Measurements from ENCODE around the gene FOLR1.

GRCh38 chr11:72154816-72155215 is 37.1 kb upstream of the FOLR1 start:
- TF ChIP-seq ZBTB11 (CRISPR knock-in tag; IDR thresholded peaks at IDR 0.05) (no peak), CBX3 (IDR thresholded peaks at IDR 0.05; ENCODE audit: borderline replicate concordance, low read depth) (no peak), ATF3 (IDR thresholded peaks at IDR 0.05; ENCODE audit: borderline replicate concordance, extremely low read depth, low read depth, low read length) (no peak), HDAC2 (IDR thresholded peaks at IDR 0.05) (no peak), HCFC1 (IDR thresholded peaks at IDR 0.05; ENCODE audit: low read length) (no peak)
- TF ChIP-seq, protein P1, sequence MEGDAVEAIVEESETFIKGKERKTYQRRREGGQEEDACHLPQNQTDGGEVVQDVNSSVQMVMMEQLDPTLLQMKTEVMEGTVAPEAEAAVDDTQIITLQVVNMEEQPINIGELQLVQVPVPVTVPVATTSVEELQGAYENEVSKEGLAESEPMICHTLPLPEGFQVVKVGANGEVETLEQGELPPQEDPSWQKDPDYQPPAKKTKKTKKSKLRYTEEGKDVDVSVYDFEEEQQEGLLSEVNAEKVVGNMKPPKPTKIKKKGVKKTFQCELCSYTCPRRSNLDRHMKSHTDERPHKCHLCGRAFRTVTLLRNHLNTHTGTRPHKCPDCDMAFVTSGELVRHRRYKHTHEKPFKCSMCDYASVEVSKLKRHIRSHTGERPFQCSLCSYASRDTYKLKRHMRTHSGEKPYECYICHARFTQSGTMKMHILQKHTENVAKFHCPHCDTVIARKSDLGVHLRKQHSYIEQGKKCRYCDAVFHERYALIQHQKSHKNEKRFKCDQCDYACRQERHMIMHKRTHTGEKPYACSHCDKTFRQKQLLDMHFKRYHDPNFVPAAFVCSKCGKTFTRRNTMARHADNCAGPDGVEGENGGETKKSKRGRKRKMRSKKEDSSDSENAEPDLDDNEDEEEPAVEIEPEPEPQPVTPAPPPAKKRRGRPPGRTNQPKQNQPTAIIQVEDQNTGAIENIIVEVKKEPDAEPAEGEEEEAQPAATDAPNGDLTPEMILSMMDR (IDR thresholded peaks at IDR 0.05 in 2 of 3, conservative IDR thresholded peaks at IDR 0.05 in 1 of 3; ENCODE audit: control insufficient read depth in 2 of 3, extremely low read depth in 1 of 3, insufficient read depth in 1 of 3, low read depth in 3 of 3, low read length in 3 of 3) = no peak
